NCI-H1105 (cell line): ENCODE data around the gene STK35.

Source experiments
- DNase-seq: peaks from one replicate; lab custom pipeline; 2025; lab: John Stamatoyannopoulos, UW

STK35 gene

DNA sequence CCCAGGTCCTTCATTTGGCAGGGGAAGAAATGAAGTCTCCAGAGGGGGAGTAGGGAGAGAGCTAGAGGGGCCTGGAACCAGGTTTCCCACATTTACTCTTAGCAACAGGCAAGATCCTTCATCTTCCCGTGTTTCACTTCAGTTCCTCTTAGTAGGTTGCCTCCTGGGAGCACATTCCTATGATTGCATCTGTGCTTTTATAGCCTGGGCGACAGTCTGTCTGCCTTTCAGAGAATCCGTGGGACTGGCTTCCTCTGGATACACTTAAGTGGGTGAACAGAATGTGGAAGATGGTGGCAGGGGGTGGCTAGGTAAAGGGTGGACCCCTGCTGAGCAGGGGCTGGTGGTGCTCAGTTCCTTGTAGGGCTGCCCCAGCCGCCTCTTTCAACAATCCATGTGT is 33.4 kb downstream of the STK35 start:
- no peak for DNase-seq

- peak; percentile 42 for DNase-seq
Observed at GRCh38 chr20:2136275-2136674, 34.6 kb downstream of the STK35 start.

- DNase-seq: no peak
Observed at GRCh38 chr20:2137552-2138201, 36.0 kb downstream of the STK35 start.

- no peak for DNase-seq
Observed at GRCh38 chr20:2138396-2138795, 36.8 kb downstream of the STK35 start.

DNA sequence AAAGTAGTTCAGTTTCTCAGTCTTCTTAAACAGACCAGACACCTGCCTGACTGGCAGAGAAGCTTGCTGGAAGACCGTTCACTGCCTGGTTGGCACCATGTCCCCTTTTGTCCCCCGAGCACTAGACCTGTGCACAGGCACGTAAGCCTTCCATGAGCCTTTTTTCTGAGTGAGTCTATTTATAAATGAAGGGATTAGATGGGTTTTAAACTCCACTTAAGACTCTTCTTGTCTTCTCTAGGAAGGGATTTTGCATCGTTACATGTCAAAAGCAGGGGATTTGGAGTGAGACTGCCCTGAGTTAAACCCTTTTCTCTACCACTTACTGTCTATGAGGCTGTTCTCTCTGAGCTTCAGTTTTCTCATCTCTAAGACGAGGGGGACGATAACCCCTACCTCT is 37.6 kb downstream of the STK35 start:
- no peak for DNase-seq

DNA sequence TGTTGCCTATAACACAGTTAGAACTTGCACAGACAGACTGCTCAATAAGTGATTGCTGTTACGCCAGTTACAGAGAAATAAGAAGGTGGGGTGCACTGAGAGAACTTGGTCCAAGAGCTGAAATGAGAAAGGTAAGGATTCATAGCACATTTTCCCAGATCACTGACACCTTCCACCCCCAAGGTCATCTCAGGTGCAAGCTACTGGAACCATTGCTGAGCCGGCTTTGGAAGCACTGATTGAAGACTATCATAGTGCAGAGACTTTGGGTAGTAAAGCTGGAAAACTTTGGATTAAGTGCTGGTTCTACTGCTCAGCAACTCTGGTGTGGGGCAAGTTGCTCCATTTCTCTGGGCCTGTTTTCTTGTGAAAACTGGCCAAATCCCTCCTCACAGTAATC is 38.1 kb downstream of the STK35 start:
- DNase-seq: no peak

- DNase-seq: no peak
Observed at GRCh38 chr20:2140561-2140960, 38.9 kb downstream of the STK35 start.

DNA sequence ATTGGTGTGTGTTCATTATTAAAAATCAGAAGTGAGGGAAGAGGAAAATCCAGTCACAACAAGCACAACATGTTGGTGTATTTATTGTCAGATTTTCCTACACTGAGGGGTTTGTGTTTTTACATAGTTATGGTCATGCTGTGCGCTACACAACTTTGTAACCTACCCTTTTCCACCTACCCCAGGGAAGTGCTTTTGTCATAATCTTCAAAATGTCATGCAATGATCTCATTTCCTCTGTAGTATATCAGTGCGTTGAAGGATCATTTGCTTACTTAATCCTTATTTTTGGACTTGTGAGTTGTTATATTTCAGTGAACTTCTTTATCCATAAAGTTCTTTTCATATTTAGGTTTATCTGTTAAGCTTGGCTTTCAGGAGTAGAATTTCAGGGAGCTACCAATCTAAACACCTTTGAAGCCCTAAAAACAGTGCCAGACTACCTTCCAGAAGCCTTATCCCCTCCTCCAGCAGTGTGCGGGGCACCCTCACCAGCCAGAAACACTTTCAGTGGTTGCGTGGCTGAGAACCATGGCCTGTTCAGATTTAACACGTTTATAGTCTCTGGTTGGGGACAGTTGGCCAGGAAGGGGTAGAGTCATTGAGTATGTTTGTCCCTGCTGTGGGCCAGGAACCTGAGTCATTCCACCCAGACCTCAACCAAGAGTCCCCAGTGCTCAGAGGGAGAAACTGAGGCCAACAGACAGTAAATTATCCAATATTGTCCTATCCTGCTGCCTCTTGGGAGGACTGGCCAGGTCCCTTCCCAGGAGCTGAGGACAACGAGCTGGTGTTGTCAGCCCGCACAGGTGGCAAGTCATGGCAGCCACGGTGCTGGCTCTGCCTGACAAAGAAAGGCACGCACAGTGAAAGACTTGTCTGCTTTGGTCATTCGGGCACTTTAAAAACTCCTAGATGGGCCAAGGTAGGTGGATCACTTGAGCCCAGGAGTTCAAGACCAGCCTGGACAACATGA is 40.3 kb downstream of the STK35 start:
- DNase-seq: no peak

GRCh38 chr20:2142649-2143048 is 41.0 kb downstream of the STK35 start:
- DNase-seq: no peak

- DNase-seq: no peak
Observed at GRCh38 chr20:2143594-2143993, 42.0 kb downstream of the STK35 start.

DNA sequence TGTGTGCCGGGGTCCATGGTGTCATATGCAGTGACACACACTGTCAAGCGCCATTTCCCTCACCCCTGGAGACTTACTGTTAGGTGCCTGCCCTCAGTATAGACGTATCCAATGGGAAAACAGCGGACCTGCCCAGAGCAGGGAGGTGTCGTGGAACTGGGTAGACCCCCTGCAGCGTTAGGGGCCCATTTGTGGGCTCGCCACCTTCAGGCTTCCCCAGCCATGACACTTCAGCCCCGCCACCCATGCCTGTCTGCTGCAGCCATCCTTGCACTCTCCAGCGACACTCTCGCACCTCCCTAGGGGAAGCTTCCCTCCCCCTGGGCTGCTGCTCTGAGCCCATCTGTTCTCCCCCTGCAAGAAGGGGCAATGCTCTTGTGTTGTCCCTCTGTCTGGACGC is 43.2 kb downstream of the STK35 start:
- DNase-seq: no peak

- no peak for DNase-seq
Observed at GRCh38 chr20:2145376-2145775, 43.7 kb downstream of the STK35 start.

DNA sequence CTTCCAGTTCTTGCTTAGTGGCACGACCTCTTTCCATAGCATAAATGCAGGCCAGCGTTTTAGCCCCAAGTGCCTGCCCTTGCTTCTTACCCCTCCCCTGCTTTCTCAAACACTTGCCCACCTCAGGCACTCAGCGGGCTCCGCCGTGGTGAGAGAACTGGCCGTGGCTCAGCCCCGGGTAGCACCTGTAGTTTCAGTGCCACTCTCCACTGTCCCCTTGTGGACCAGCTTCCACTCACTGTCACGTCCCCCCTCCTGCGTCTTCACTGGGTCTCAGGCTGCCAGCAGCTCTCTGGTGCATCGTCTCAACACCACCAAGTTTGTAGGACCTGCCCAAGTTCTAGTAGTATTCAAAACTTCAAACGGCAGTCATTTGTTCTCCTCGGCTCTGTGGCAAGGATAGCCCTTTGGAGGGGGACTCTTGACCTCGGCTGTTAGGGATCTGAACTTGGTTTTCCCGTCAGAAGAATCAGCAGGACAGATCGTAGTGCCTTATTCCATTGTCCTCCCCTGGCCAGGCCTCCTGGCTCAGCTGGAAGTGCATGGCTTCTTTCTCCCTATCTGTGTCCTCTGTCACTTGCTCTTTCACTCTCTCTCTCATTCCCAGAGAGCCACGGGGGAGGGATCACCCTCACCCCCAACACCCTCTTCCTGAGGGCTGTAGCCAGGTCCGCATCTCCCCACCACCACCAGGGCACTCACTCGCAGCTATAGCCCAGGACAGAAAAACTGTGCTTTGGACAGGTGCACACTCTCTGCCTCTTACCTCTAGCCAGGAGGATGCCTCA is 44.6 kb downstream of the STK35 start:
- DNase-seq: no peak

GRCh38 chr20:2149507-2149906 is 47.9 kb downstream of the STK35 start:
- DNase-seq: no peak

DNA sequence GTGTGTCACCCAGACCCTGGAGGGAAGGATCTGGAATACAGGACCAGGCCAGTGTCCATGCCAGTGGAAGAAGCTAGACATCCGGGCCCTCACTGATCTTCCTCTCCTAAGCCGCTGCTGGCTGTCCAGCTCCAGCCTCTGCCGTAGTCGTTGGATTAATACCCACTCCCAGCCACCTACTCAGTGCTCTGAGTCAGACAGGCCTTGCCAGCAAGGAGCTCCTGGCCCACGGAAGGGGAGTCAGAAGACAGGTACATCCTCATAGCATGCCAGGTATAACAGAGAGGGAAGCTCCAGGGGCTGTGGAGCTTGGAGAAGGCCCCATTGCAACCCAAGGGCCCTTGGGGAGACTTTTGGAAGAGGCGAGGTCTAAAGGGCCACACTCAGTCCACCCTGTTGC is 49.0 kb downstream of the STK35 start:
- no peak for DNase-seq

DNA sequence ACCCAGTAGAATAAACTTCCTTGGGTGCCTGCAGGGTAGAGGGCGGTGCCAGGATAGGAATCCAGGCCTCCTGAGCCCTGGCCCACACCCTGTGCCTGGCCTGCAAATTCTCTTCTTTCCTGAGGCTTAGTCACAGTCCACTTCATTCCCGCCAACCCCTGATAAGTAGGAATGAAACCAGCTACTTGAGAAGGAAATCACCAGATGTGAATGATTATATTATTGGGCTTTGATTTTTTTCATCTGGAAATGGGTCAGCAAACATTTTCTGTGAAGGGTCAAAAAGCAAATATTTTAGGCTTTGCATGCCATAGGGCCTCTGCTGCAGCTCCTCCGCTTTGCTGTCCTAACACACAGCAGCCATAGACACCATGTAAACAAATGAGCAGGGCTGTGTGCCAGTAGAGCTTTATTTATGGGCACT is 50.2 kb downstream of the STK35 start:
- no peak for DNase-seq

DNA sequence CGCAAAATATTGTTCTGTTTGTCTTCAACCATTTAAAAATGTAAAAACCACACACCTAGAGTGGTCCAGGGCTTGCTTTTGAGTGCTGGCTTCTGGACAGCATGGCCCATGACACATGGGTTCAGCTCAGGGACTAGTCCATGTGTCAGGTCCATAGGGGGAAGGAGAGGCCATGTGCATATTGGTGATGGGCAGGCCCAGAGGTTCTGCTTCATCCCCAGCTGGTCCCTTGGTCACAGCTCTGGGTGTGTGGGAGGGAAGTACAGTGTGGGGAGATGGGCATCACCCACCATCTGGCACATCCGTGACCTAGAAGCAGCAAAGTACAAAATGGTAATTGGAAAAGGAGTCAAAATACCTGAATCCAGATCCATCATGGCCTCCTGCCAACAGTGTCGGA is 50.7 kb downstream of the STK35 start:
- no peak for DNase-seq

- no peak for DNase-seq
Observed at GRCh38 chr20:2153326-2153725, 51.7 kb downstream of the STK35 start.

GRCh38 chr20:2156224-2156623 is 54.6 kb downstream of the STK35 start:
- DNase-seq: no peak

DNA sequence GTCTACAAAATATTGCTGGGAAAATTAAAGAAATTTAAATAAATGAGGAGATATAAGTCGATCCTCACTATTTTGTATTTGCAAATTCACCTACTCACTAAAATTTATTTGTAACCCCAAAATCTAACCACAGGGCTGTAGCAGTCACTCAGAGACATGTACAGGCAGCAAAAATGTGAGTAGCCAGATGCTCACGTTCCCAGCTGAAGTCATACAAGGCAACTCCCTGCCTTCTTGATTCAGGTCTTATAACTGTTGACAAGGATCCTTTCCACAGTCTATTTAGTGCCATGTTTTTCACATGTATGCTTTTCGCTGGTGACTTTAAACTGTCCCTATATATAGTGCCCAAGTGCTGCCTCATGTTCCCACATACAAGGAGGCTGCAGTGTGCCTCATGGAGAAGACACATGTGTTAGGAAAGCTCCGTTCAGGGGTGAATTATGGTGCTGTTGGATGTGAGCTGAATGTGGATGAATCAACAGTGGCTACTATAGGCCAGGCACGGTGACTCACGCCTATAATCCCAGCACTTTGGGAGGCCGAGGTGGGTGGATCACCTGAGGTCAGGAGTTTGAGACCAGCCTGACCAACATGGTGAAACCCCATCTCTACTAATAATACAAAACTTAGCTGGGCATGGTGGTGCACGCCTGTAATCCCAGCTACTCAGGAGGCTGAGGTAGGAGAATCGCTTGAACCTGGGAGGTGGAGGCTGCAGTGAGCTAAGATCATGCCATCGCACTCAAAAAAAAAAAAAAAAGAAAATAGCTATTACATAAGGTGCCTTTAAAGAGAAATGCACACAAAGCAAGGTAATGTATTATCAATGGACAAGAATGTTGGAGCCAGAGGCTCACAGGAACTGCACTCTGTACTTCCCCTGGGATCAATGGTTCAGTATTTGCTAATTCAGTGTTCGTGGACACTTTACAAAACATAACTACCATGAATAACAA is 55.3 kb downstream of the STK35 start:
- DNase-seq: no peak

DNA sequence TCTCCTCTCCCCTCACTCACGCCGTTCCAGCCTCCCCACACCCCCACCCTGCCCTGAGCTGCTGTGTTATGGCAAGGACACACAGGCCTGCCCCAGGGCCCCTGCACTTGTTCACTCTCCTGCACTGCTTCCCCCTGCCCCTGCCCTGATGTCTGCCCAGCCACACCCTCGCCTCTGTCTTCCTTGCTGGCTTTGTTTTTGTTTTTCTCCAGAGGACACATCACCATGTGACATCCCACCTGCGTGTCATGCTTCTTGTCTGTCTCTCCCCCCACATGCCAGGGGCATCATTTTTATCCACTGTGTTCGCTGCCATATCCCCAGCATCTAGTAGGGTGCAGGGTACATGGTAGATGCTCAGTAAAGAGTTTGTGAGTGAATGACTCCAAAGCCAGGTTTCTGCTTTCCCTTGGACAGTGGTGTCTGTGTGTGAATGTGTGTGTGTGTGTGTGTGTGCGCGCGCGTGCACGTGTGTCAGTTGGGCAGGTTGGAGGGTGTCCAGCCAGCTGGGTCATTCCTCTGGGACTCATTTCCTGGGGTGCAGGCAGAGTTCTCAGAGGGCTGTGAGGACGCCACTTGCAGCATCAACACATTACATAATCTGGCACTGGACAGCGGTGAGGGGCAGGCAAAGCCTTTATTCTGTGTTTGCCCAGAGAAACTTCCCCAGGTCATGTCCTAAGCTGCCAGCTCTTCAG is 60.6 kb downstream of the STK35 start:
- no peak for DNase-seq
